SK-N-SH (cell line): Measurements from ENCODE around the gene OR5AL1. TPM values are rescaled to one million over a fixed set of nuclear protein-coding genes. Genes with fewer than 3 reads are reported as not detected.

Source experiments
- CTCF ChIA-PET: fragments of 300-600, 350-600 bp; formaldehyde crosslinking; extraction: SDS; loops from one replicate; lab custom pipeline; 2021; lab: Yijun Ruan, JAX
- POLR2A ChIA-PET: fragments of 350-600 bp; sonication (Branson Sonifier 250); formaldehyde crosslinking; extraction: SDS; loops from one replicate; lab custom pipeline; 2020; ENCODE audit warnings: antibody characterized with exemption, inconsistent platforms; lab: Yijun Ruan, JAX
- DNase-seq: peaks from one replicate; pipeline ENCODE4 v3.0.0; 2012
- H2AFZ ChIP-seq: fragments of 200-600 bp; sonication (generic); 2 replicates; pipeline ENCODE4 v1.8.1; 2016; ENCODE audit warnings: antibody characterized with exemption, mild to moderate bottlenecking, low read depth
- H3F3A ChIP-seq: fragments of 200-600 bp; sonication (generic); replicated peaks from 2 replicates; pipeline ENCODE3; 2016; ENCODE audit warnings: antibody characterized with exemption, mild to moderate bottlenecking; ENCODE audit not compliant: insufficient read depth
- H3K27ac ChIP-seq, 2 experiments: fragments of 200-500 bp in 1 of 2; fragments of 200-600 bp in 1 of 2; sonication (Bioruptor generic) in 1 of 2; sonication (generic), shearing (Covaris generic) in 1 of 2; 2 replicates each; pipeline versions ENCODE4 v1.5.1 to v1.6.1; 2014 to 2016; ENCODE audit warnings: low read depth in 2 of 2, inconsistent platforms in 1 of 2, low read length in 1 of 2, mild to moderate bottlenecking in 1 of 2, mixed read lengths in 1 of 2
- H3K27me3 ChIP-seq: fragments of 200-600 bp; sonication (generic), shearing (Covaris generic); 2 replicates; pipeline ENCODE4 v1.6.1; 2016; ENCODE audit warnings: mixed run types; ENCODE audit not compliant: insufficient read depth
- H3K36me3 ChIP-seq, 2 experiments: fragments of 200-500 bp in 1 of 2; fragments of 200-600 bp in 1 of 2; sonication (Bioruptor generic) in 1 of 2; sonication (generic) in 1 of 2; replicated peaks in 1 of 2; 2 replicates each; pipeline versions ENCODE3 to v1.5.1; 2014 to 2016; ENCODE audit warnings: low read length in 1 of 2, mild to moderate bottlenecking in 1 of 2; ENCODE audit not compliant: insufficient read depth in 2 of 2, control insufficient read depth in 1 of 2
- H3K4me1 ChIP-seq, 2 experiments: fragments of 200-500 bp in 1 of 2; fragments of 200-600 bp in 1 of 2; sonication (Bioruptor generic) in 1 of 2; sonication (generic), shearing (Covaris generic) in 1 of 2; 2 replicates each; pipeline versions ENCODE4 v1.5.1 to v1.6.1; 2014 to 2016; ENCODE audit warnings: low read depth in 1 of 2, low read length in 1 of 2, mixed run types in 1 of 2; ENCODE audit not compliant: insufficient read depth in 2 of 2, control insufficient read depth in 1 of 2
- H3K4me2 ChIP-seq: fragments of 200-600 bp; sonication (generic), shearing (Covaris generic); 2 replicates; pipeline ENCODE4 v1.6.1; 2017; ENCODE audit warnings: mixed run types
- H3K4me3 ChIP-seq, 2 experiments: fragments of 200-500 bp in 1 of 2; fragments of 200-600 bp in 1 of 2; sonication (Bioruptor generic) in 1 of 2; sonication (generic), shearing (Covaris generic) in 1 of 2; 2 replicates each; pipeline versions ENCODE4 v1.5.1 to v1.8.1; 2014 to 2016; ENCODE audit warnings: low read depth in 2 of 2, inconsistent platforms in 1 of 2, low read length in 1 of 2, mild to moderate bottlenecking in 1 of 2, mixed read lengths in 1 of 2, moderate library complexity in 1 of 2
- H3K79me2 ChIP-seq: fragments of 200-600 bp; sonication (generic); 2 replicates; pipeline ENCODE4 v1.8.1; 2017; ENCODE audit warnings: mild to moderate bottlenecking; ENCODE audit not compliant: insufficient read depth
- H3K9ac ChIP-seq: fragments of 200-600 bp; sonication (generic); 2 replicates; pipeline ENCODE4 v1.6.1; 2017; ENCODE audit warnings: mixed run types
- H3K9me2 ChIP-seq: fragments of 200-600 bp; sonication (generic); 2 replicates; pipeline ENCODE4 v1.6.1; 2017; ENCODE audit warnings: mixed run types
- H3K9me3 ChIP-seq: fragments of 200-600 bp; sonication (generic); 2 replicates; pipeline ENCODE4 v1.6.1; 2017; ENCODE audit warnings: mixed run types, mild to moderate bottlenecking, moderate library complexity
- H4K20me1 ChIP-seq: fragments of 200-600 bp; sonication (generic); 2 replicates; pipeline ENCODE4 v1.6.1; 2017; ENCODE audit warnings: mild to moderate bottlenecking, mixed run types; ENCODE audit not compliant: insufficient read depth
- ELF1 ChIP-seq: IDR thresholded peaks from 2 replicates; pipeline ENCODE4 v1.4.0; 2012
- FOXJ3 ChIP-seq: sonication (generic); formaldehyde crosslinking; IDR thresholded peaks from 2 replicates; pipeline ENCODE4 v1.5.1; 2020; ENCODE audit warnings: mild to moderate bottlenecking, missing genetic modification reagents
- MEF2A ChIP-seq: IDR thresholded peaks from 2 replicates; pipeline ENCODE4 v1.4.0; 2012; ENCODE audit warnings: low read depth, borderline replicate concordance
- POLR2AphosphoS5 ChIP-seq: IDR thresholded peaks from 2 replicates; pipeline ENCODE4 v1.6.1; 2012; ENCODE audit warnings: low read depth, low read length
- RCOR1 ChIP-seq: fragments of 150-350 bp; IDR thresholded peaks from 2 replicates; pipeline ENCODE4 v1.6.1; 2017; ENCODE audit warnings: antibody characterized with exemption, low read length
- RFX5 ChIP-seq: IDR thresholded peaks from 2 replicates; pipeline ENCODE4 v1.6.1; 2012; ENCODE audit warnings: mild to moderate bottlenecking, improper control_type of control experiment, low read length
- TCF12 ChIP-seq: IDR thresholded peaks from 2 replicates; pipeline ENCODE4 v1.4.0; 2012
- USF2 ChIP-seq: fragments of 150-350 bp; IDR thresholded peaks from 2 replicates; pipeline ENCODE4 v1.6.1; 2017; ENCODE audit warnings: antibody characterized with exemption, low read length, low read depth, borderline replicate concordance
- YY1 ChIP-seq: IDR thresholded peaks from 2 replicates; pipeline ENCODE4 v1.4.0; 2012; ENCODE audit warnings: low read depth, mild to moderate bottlenecking
- WGBS: methylation state at CpG from one replicate; pipeline ENCODE4 v1.1.6; 2017; ENCODE audit warnings: low lambda C conversion rate; 5-methylcytosine and 5-hydroxymethylcytosine counted together
- polyA plus RNA-seq, 3 experiments: library from polyadenylated mRNA; depleted of rRNA; stranded (reverse); fragments of >200 nt; gene quantifications; 2 replicates each; pipeline ENCODE4 v1.2.3, GENCODE V29; 2012
- TF ChIP-seq, protein P1 (sequence below): IDR thresholded peaks from 2 replicates; pipeline ENCODE4 v1.4.0; 2012; ENCODE audit warnings: low read depth, borderline replicate concordance
- TF ChIP-seq, protein P2 (sequence below): IDR thresholded peaks from 2 replicates; pipeline ENCODE4 v1.4.0; 2012; ENCODE audit warnings: low read depth, borderline replicate concordance
- TF ChIP-seq, protein P3 (sequence below): fragments of 200-600 bp; sonication (generic); IDR thresholded peaks from 2 replicates; pipeline ENCODE4 v1.6.1; 2017; ENCODE audit warnings: antibody characterized with exemption, mild to moderate bottlenecking, moderate library complexity

Gene OR5AL1
- polyA plus RNA-seq, 1 of the 3 experiments (the other 2 are of a cell fraction) = not detected

GRCh38 chr11:56375324-56375723 lies 37.2 kb upstream of the OR5AL1 start, which contains the start of gene OR8U1 (continued):
- TF ChIP-seq, protein P1, sequence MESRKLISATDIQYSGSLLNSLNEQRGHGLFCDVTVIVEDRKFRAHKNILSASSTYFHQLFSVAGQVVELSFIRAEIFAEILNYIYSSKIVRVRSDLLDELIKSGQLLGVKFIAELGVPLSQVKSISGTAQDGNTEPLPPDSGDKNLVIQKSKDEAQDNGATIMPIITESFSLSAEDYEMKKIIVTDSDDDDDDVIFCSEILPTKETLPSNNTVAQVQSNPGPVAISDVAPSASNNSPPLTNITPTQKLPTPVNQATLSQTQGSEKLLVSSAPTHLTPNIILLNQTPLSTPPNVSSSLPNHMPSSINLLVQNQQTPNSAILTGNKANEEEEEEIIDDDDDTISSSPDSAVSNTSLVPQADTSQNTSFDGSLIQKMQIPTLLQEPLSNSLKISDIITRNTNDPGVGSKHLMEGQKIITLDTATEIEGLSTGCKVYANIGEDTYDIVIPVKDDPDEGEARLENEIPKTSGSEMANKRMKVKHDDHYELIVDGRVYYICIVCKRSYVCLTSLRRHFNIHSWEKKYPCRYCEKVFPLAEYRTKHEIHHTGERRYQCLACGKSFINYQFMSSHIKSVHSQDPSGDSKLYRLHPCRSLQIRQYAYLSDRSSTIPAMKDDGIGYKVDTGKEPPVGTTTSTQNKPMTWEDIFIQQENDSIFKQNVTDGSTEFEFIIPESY = no peak
- TF ChIP-seq FOXJ3 (CRISPR knock-in tag) (no peak), YY1 (no peak)

GRCh38 chr11:56380120-56380519 lies 32.4 kb upstream of the OR5AL1 start:
- Histone ChIP-seq H3K4me2 (no peak overlapping the region), H3K4me3 (no peak overlapping the region), H3K9ac (no peak overlapping the region), H3F3A (no peaks in the 10 kb centered on the region), H3K27me3 (no peaks in the 10 kb centered on the region), H3K4me1 (no peaks in the 10 kb centered on the region), H3K9me2 (no peaks in the 10 kb centered on the region), H2AFZ (no peak overlapping the region), H3K79me2 (no peaks in the 10 kb centered on the region), H3K36me3 (no peaks in the 10 kb centered on the region), H3K27ac (no peak overlapping the region), H3K9me3 (no peaks in the 10 kb centered on the region), H4K20me1 (no peaks in the 10 kb centered on the region)
- POLR2A ChIA-PET = no interaction called here
- no peak for DNase-seq
- CTCF ChIA-PET = interaction anchor here (0.6 kb wide), 1 partner anchor 251 kb away, joined by 3 read pairs; no protein-coding TSS in a partner anchor
- TF ChIP-seq, protein P2, sequence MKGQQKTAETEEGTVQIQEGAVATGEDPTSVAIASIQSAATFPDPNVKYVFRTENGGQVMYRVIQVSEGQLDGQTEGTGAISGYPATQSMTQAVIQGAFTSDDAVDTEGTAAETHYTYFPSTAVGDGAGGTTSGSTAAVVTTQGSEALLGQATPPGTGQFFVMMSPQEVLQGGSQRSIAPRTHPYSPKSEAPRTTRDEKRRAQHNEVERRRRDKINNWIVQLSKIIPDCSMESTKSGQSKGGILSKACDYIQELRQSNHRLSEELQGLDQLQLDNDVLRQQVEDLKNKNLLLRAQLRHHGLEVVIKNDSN = no peak
- no peak for TF ChIP-seq ELF1
- TF ChIP-seq, protein P3, sequence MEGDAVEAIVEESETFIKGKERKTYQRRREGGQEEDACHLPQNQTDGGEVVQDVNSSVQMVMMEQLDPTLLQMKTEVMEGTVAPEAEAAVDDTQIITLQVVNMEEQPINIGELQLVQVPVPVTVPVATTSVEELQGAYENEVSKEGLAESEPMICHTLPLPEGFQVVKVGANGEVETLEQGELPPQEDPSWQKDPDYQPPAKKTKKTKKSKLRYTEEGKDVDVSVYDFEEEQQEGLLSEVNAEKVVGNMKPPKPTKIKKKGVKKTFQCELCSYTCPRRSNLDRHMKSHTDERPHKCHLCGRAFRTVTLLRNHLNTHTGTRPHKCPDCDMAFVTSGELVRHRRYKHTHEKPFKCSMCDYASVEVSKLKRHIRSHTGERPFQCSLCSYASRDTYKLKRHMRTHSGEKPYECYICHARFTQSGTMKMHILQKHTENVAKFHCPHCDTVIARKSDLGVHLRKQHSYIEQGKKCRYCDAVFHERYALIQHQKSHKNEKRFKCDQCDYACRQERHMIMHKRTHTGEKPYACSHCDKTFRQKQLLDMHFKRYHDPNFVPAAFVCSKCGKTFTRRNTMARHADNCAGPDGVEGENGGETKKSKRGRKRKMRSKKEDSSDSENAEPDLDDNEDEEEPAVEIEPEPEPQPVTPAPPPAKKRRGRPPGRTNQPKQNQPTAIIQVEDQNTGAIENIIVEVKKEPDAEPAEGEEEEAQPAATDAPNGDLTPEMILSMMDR = no peak
- TF ChIP-seq MEF2A = no peak
- no peak for TF ChIP-seq TCF12
- no peak for TF ChIP-seq USF2
- no peak for TF ChIP-seq RCOR1
- no peak for TF ChIP-seq POLR2AphosphoS5
- TF ChIP-seq RFX5 = no peak
- TF ChIP-seq, protein P1 = no peak
- WGBS = 3% methylated on average over 2 of the region's 2 CpGs
